Stimulated activated CD4-positive, alpha-beta T cell treated with anti-CD3 and anti-CD28 coated beads, Interleukin-12 subunit alpha, Interleukin-12 subunit beta, amount 100 ng/mL, for 48 hours (primary cell): Measurements from ENCODE around the gene KRTDAP.
"Not testable (repeated sequence)": the region's sequence is repeated elsewhere in the genome, so short reads cannot be mapped to it uniquely, and the experiment has no call there.

Experiments used
- DNase-seq, 3 donors: peaks; one replicate each; pipeline ENCODE4 v3.0.0-alpha.2; 2020; ENCODE audit warnings: low read depth in 2 of 3, low spot score in 1 of 3

Gene KRTDAP

DNA sequence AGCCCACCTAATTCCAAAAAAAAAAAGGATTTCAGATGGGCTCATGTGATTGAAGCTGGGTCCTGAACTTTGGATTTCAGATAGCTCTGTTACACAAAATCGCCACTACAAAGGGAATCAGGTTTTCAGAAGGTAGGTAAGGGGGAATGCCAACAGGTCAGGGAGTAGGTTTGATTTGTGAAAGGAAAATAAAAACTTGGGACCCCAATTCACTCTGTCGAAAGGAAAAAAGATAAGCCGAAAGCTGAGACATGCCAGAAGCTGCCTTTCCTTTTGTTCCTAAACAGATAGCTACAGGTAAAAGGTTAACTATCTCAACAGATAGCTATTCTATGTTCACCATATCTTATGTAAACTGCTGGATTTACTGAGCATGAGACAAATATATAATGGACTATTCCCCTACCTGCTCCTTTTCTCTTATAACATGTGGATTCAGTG lies 4.0 kb downstream of the KRTDAP start:
- no peak for DNase-seq

DNA sequence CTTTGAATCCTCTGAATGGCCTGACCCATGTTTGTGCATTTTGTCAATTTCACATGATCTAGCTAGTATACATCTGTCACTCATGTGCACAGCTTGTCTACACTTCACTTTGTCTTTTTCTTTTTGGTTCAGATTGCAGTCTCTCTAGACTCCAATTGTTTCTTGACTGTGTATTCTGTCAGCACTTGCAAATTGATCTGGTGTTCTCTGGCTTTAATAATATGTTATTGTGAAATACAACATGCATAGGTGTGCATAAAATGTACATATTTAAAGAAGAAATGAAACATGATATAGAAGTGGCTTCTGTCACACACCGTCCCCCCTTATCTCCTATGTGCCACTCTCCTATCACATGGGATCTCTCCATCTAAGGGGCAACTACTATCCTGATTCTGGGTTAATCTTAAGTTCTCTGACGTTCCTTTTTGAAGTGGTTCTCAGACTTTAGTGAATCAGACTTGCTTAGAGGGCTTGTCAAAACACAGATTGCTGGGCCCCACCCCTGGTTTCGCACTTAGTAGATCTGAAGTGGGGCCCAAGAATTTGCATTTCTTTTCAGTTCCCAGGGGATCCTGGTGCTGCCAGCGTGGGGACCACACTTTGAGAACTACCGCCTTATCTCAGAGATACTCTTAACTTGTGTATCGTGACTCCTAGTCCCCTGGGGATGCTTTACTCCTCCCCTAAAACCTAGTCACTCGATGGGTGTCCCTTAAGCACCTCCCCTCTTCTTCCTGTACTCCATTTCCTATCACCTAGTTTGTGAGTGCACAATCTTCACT lies 5.8 kb downstream of the KRTDAP start:
- no peak for DNase-seq

- no peak for DNase-seq
Observed at GRCh38 chr19:35483089-35483488, 7.2 kb downstream of the KRTDAP start.

- no peak for DNase-seq
Observed at GRCh38 chr19:35478794-35479677, 11.2 kb downstream of the KRTDAP start.

DNA sequence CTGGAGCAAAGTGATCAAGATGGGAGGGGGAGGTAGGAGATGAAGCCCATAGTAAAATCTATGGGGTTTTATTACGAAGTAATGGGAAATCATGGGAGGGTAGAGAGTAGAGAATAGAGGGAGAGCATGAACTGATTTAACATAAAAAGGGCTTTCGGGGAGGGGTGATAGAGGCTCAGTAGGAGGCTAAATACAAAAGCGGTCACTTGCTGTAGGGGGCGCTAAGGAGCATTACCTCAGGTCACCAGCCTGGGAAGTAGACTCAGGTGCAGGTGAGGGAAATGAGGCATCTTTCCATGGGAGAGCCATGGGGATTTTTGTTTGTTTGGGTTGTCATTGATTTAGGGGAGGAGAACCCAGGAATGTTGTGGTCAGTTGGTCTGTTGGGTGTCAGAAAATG lies 14.1 kb downstream of the KRTDAP start:
- no peak for DNase-seq

- not testable (repeated sequence) for DNase-seq
Observed at GRCh38 chr19:35474594-35474993, 15.7 kb downstream of the KRTDAP start.

DNA sequence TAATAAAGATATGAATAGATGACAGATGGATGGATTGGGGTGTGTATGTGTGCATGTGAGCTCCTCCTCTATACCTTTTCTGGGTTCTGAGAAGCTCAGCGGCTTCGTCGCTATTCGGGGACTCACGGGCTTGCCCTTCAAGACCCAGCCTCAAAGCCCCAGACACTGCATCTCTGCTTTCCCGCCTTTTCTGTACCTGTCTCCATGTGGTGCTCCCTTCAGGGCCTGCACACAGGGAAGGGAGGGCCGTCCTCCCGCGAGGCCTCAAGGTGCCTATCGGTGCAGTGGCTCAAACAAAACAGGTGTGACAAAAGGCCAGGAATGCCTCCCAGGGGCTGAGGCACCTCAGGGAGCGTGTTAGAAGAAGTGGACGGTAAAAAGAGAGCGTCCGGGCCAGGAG lies 16.2 kb downstream of the KRTDAP start:
- DNase-seq: no peak

DNA sequence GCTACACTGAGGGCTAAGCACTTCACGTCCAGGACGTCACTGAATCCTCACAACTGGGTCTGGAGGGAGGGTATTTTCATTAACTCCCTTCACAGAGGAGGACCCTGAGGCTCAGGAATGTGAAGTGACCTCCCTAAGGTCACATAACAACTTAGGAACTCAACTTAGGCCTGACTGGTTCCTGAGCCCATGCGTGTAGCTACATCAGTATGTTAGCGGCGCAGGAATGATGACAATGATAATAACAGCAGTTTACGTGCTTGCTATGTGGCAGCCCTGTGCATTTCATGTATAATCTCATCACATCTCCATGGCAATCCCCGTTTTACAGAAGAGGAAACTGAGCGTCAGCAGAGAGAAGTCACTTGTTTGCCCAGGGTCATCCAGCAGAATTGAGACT lies 18.3 kb downstream of the KRTDAP start:
- DNase-seq: no peak

- not testable (repeated sequence) for DNase-seq
Observed at GRCh38 chr19:35471075-35471474, 19.2 kb downstream of the KRTDAP start.

- DNase-seq: no peak
Observed at GRCh38 chr19:35470128-35470527, 20.1 kb downstream of the KRTDAP start.

- peak; percentile 31 to 52 (median 38) for DNase-seq
Observed at GRCh38 chr19:35468637-35469036, 21.6 kb downstream of the KRTDAP start.

- DNase-seq: no peak
Observed at GRCh38 chr19:35466259-35466658, 24.0 kb downstream of the KRTDAP start.

- DNase-seq: not testable (repeated sequence)
Observed at GRCh38 chr19:35462956-35463355, 27.3 kb downstream of the KRTDAP start.

- DNase-seq: no peak
Observed at GRCh38 chr19:35462476-35462953, 27.7 kb downstream of the KRTDAP start.

GRCh38 chr19:35461788-35462187 lies 28.5 kb downstream of the KRTDAP start:
- not testable (repeated sequence) for DNase-seq

- DNase-seq: no peak
Observed at GRCh38 chr19:35461060-35461459, 29.2 kb downstream of the KRTDAP start.

DNA sequence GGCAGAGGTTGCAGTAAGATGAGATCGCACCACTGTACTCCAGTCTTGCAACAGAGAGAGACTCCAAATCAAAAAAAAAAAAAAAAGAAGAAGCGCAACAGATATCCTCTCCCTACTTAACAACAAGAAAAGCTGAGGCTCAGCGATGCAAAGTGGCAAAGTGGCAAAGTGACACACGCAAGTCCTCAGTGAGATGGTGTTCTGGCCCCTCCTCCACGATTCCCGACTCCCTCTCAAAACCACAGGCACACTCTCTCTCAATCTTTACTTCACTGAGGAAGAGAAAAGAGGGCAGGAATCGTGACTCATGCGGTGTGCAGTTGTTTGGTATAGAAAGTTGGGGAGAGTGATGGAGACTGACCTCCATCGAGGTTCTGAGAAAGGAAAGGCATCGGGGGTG lies 29.7 kb downstream of the KRTDAP start:
- no peak for DNase-seq

DNA sequence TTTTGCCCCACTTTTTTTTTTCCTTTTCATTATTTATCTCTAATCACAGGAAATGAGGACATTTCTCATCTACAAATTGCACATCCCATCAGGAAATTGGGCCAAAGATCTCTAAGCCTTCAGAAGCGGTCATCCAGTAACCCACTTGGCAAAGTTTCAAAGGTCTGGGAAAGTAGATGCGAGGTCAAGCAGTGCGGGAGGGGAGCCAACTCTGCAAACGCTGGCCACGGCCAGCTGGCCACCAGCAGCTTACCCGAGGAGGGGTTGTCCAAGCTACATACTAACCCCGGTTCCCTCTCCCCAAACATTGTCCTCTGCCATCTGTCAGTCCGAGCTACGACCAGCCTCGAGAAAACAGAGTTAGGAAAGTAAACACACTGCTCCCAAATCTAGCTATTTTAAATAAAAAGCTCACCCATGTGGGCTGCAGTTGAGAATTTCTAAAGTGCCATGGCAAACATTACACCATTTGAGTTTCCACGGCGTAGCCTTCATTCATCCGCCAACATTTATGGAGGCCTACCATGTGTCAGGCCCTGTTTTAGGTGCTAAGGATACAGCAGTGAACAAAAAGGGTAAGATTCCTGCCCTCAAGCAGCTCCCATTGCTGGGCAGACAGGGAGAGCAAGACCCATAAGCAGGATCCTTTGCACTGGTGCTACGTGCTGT lies 30.7 kb downstream of the KRTDAP start:
- no peak for DNase-seq

DNA sequence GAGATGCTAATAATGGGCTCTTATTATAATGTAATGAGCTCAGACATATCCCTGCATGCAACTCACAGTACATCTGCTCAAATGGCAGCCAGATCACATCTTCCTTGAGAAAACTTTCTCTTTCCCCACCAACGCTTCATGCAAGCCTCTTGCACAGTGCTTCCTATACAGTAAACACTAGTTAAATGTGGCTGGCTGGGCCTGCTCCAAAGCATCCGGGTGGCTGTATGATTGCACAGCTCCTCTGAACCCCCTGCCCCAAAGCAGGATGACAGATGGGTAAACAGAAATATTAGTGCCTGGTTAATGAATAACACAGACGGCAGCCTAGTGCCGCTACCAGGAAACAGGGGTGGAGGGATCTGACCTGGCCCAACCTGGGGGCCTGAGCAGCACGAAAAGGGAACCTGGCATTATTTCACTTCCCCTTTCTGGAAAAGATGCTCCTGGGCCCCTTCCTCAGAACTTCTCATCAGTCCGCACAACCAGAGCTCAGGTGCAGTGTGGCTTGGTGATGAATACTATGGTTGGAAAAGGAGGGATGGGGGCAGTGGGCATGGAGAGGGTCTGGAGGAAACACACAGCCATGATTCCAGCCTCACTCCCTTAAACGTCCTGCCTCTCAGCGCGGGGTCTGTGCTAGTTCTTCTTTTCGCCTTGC lies 31.4 kb downstream of the KRTDAP start:
- no peak for DNase-seq

- DNase-seq: no peak
Observed at GRCh38 chr19:35458192-35458591, 32.1 kb downstream of the KRTDAP start.

DNA sequence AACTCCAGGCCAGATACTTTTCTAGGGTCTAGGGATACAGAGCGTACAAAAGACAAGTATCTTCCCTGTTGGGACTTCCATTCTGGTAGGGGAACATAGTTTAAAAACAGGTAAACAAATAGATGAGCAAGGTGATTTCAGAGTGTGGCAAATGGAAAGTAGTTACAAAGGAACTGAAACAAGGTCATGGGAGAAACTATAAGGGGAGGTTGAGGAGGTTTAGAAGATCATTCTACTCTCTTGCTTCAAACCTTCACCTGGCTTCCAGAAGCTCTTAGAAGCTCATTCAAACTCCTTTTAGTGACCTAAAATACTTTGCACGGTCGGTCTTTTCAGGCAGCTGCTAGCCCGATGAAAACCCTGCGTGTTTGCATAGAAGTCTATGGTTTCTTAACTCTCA lies 33.1 kb downstream of the KRTDAP start:
- DNase-seq: no peak
